Measurements from ENCODE around the gene SLC8A3.

SLC8A3 gene

DNA sequence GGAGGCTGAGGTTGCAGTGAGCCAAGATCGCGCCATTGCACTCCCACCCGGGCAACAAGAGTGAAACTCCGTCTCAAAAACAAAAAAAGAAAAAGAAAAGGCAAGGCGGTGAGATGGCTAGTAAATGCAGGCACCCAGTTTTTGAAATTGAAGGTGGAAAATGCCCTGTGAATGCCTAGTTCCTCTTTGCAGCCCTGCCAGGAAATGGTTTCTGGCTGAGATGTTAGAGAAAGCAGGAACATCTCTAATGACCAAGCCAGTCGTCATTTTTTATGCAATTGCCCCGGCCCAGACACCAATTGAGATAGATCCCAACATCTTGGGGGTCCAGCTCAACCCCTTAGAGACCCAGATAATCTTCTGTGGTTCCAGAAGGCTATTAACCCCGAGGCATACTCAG is 17.0 kb downstream of the SLC8A3 start:
- TF ChIP-seq, protein P1, sequence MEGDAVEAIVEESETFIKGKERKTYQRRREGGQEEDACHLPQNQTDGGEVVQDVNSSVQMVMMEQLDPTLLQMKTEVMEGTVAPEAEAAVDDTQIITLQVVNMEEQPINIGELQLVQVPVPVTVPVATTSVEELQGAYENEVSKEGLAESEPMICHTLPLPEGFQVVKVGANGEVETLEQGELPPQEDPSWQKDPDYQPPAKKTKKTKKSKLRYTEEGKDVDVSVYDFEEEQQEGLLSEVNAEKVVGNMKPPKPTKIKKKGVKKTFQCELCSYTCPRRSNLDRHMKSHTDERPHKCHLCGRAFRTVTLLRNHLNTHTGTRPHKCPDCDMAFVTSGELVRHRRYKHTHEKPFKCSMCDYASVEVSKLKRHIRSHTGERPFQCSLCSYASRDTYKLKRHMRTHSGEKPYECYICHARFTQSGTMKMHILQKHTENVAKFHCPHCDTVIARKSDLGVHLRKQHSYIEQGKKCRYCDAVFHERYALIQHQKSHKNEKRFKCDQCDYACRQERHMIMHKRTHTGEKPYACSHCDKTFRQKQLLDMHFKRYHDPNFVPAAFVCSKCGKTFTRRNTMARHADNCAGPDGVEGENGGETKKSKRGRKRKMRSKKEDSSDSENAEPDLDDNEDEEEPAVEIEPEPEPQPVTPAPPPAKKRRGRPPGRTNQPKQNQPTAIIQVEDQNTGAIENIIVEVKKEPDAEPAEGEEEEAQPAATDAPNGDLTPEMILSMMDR (IDR thresholded peaks at IDR 0.05; ENCODE audit: low read depth, low read length) = no peak
- TF ChIP-seq EZH2phosphoT487 (IDR thresholded peaks at IDR 0.05; ENCODE audit: low read depth) = no peak
- H3K79me2 ChIP-seq (ENCODE audit: low read length) = no peaks in the 10 kb centered on the region
- no peaks in the 10 kb centered on the region for H4K20me1 ChIP-seq (ENCODE audit: insufficient read depth, low read length)
- H3K4me2 ChIP-seq (ENCODE audit: low read length) = no peak overlapping the region
- H3K9me3 ChIP-seq (ENCODE audit: insufficient read depth, low read length) = no peaks in the 10 kb centered on the region
- no peak overlapping the region for H3K4me3 ChIP-seq (ENCODE audit: low read length)
- H3K27me3 ChIP-seq (ENCODE audit: low read depth, low read length) = peaks cover 8% of the 10 kb centered on the region
- H3K27ac ChIP-seq (ENCODE audit: low read length) = no peak overlapping the region
- no peaks in the 10 kb centered on the region for H3K4me1 ChIP-seq (ENCODE audit: low read length)
- H2AFZ ChIP-seq (ENCODE audit: low read depth, low read length) = no peak overlapping the region
- H3K36me3 ChIP-seq (replicated peaks; ENCODE audit: low read depth, low read length) = no peaks in the 10 kb centered on the region
- no peak overlapping the region for H3K9ac ChIP-seq (ENCODE audit: low read length)

DNA sequence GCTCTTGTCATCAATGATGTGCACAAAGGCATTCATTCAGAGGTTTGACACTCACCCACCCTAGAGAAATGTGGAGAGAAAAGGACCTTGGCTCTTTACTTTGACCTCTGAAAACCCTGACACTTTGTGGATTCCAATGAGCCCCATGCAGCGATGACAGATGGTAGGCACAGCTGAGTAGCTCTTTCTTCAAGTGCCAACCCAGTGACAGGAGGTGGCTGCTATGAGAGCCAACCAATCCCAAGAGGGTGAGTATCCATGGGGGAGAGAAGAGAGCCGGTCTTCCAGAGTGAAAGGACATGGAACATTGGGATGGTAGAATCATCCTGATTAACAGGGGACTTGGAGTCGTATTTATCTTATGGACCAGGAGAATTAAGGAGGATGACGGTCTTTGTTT is 17.8 kb downstream of the SLC8A3 start:
- no peaks in the 10 kb centered on the region for H3K79me2 ChIP-seq (ENCODE audit: low read length)
- no peaks in the 10 kb centered on the region for H3K4me1 ChIP-seq (ENCODE audit: low read length)
- H3K27ac ChIP-seq (ENCODE audit: low read length) = no peak overlapping the region
- no peak overlapping the region for H2AFZ ChIP-seq (ENCODE audit: low read depth, low read length)
- H3K4me3 ChIP-seq (ENCODE audit: low read length) = no peak overlapping the region
- H3K4me2 ChIP-seq (ENCODE audit: low read length) = no peak overlapping the region
- no peaks in the 10 kb centered on the region for H4K20me1 ChIP-seq (ENCODE audit: insufficient read depth, low read length)
- H3K9ac ChIP-seq (ENCODE audit: low read length) = no peak overlapping the region
- H3K9me3 ChIP-seq (ENCODE audit: insufficient read depth, low read length) = no peaks in the 10 kb centered on the region
- peaks cover 8% of the 10 kb centered on the region for H3K27me3 ChIP-seq (ENCODE audit: low read depth, low read length)
- no peak for TF ChIP-seq EZH2phosphoT487 (IDR thresholded peaks at IDR 0.05; ENCODE audit: low read depth)
- TF ChIP-seq, protein P1 (IDR thresholded peaks at IDR 0.05; ENCODE audit: low read depth, low read length) = no peak
- H3K36me3 ChIP-seq (replicated peaks; ENCODE audit: low read depth, low read length) = no peaks in the 10 kb centered on the region

DNA sequence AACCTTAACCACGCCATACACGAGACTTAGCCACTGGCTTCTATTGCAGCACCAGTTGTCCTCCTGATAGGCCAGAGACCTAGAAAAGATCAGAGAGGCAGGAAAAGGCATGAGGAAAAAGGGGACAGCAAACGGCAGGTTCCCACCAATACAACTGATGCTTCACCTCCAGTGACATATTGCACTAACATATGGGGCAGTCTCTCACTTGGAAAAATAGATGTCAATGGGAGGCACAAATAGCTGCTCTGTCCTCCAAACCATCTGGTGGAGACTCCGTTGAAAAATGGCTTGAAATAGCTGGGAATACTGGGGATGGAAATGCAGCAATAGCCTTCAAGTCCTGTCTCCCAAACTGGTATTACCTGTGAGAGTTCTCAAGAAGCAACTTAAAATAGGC is 20.3 kb downstream of the SLC8A3 start:
- H3K79me2 ChIP-seq (ENCODE audit: low read length) = no peaks in the 10 kb centered on the region
- H4K20me1 ChIP-seq (ENCODE audit: insufficient read depth, low read length) = no peaks in the 10 kb centered on the region
- no peak overlapping the region for H3K9ac ChIP-seq (ENCODE audit: low read length)
- H3K9me3 ChIP-seq (ENCODE audit: insufficient read depth, low read length) = no peaks in the 10 kb centered on the region
- no peaks in the 10 kb centered on the region for H3K36me3 ChIP-seq (replicated peaks; ENCODE audit: low read depth, low read length)
- peaks cover 11% of the 10 kb centered on the region for H3K27me3 ChIP-seq (ENCODE audit: low read depth, low read length)
- H3K4me1 ChIP-seq (ENCODE audit: low read length) = no peaks in the 10 kb centered on the region
- H2AFZ ChIP-seq (ENCODE audit: low read depth, low read length) = no peak overlapping the region
- TF ChIP-seq, protein P1 (IDR thresholded peaks at IDR 0.05; ENCODE audit: low read depth, low read length) = no peak
- TF ChIP-seq EZH2phosphoT487 (IDR thresholded peaks at IDR 0.05; ENCODE audit: low read depth) = no peak
- H3K4me3 ChIP-seq (ENCODE audit: low read length) = no peak overlapping the region
- H3K4me2 ChIP-seq (ENCODE audit: low read length) = no peak overlapping the region
- no peak overlapping the region for H3K27ac ChIP-seq (ENCODE audit: low read length)

DNA sequence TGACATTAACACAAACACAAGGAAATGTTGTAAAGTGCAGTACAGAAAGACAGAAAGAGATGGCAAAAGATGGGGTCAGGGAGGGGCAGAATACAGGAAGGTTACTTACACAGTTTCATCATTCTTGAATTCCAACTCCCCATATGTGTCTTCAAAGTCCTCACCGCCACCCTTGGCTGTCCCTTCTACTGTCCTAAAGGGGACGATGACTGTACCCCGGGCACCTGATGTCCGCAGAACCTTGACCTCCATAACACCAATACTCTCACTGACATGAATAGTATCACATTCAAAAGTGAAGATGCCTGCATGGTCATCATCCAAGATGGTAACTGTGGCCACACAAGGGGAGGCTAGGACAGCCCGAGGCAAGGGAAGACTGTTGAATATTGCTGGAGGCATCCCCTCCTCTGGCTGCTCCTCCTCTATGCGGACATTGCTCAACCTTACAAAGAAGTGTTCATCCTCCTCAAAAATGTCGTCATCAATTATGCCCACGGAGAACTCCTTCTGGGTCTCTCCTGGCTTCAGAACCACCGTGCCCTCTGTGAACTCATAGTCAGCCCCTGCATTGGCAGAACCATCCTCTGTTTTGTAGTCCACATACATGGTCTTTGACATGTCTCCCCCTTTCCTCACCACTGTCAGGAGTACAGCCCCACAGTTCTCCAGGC is 22.1 kb downstream of the SLC8A3 start:
- H3K36me3 ChIP-seq (replicated peaks; ENCODE audit: low read depth, low read length) = no peaks in the 10 kb centered on the region
- no peaks in the 10 kb centered on the region for H3K9me3 ChIP-seq (ENCODE audit: insufficient read depth, low read length)
- H3K4me1 ChIP-seq (ENCODE audit: low read length) = no peaks in the 10 kb centered on the region
- H4K20me1 ChIP-seq (ENCODE audit: insufficient read depth, low read length) = no peaks in the 10 kb centered on the region
- no peak overlapping the region for H3K9ac ChIP-seq (ENCODE audit: low read length)
- no peak overlapping the region for H3K27ac ChIP-seq (ENCODE audit: low read length)
- no peaks in the 10 kb centered on the region for H3K79me2 ChIP-seq (ENCODE audit: low read length)
- TF ChIP-seq EZH2phosphoT487 (IDR thresholded peaks at IDR 0.05; ENCODE audit: low read depth) = no peak
- TF ChIP-seq, protein P1 (IDR thresholded peaks at IDR 0.05; ENCODE audit: low read depth, low read length) = no peak
- no peak overlapping the region for H3K4me2 ChIP-seq (ENCODE audit: low read length)
- H3K4me3 ChIP-seq (ENCODE audit: low read length) = no peak overlapping the region
- H2AFZ ChIP-seq (ENCODE audit: low read depth, low read length) = no peak overlapping the region
- peaks cover 11% of the 10 kb centered on the region for H3K27me3 ChIP-seq (ENCODE audit: low read depth, low read length)
